Common myeloid progenitor, CD34-positive (primary cell): ENCODE data around the gene GMFB.

Source experiments
- CTCF ChIA-PET: fragments of 350-600 bp; sonication (Branson Sonifier 250); formaldehyde crosslinking; loops from one replicate; lab custom pipeline; 2021; ENCODE audit warnings: antibody characterized with exemption; lab: Charles Lee
- POLR2A ChIA-PET: fragments of 350-600 bp; sonication (Branson Sonifier 250); formaldehyde crosslinking; loops from one replicate; lab custom pipeline; 2021; ENCODE audit warnings: antibody characterized with exemption; lab: Charles Lee
- DNase-seq, 3 donors: peaks; one replicate each; pipeline versions ENCODE4 v3.0.0 to v3.0.0-alpha.2; 2013
- H3K27ac ChIP-seq, 2 experiments: 1 replicate in 1 of 2; 2 replicates in 1 of 2; pipeline ENCODE4 v1.7.0; 2013; ENCODE audit warnings: inconsistent platforms in 2 of 2, low read length in 2 of 2, mild to moderate bottlenecking in 2 of 2, low read depth in 1 of 2, moderate library complexity in 1 of 2; ENCODE audit not compliant: severe bottlenecking in 2 of 2, insufficient read depth in 1 of 2, poor library complexity in 1 of 2
- H3K27me3 ChIP-seq, 5 experiments: replicated peaks in 2 of 5; 1 replicate in 3 of 5; 2 replicates in 2 of 5; pipeline versions ENCODE4 v1.6.1 to v1.7.0; 2013; ENCODE audit warnings: low read length in 4 of 5, mild to moderate bottlenecking in 2 of 5, moderate library complexity in 2 of 5, inconsistent platforms in 1 of 5; ENCODE audit not compliant: insufficient read depth in 5 of 5, control insufficient read depth in 4 of 5
- H3K36me3 ChIP-seq, 4 experiments: 1 replicate in 2 of 4; 2 replicates in 2 of 4; pipeline versions ENCODE4 v1.6.1 to v1.7.0; 2013; ENCODE audit warnings: low read length in 3 of 4, control low read depth in 1 of 4, mild to moderate bottlenecking in 1 of 4; ENCODE audit not compliant: control insufficient read depth in 4 of 4, insufficient read depth in 4 of 4
- H3K4me1 ChIP-seq, 4 experiments: 1 replicate in 3 of 4; 2 replicates in 1 of 4; pipeline versions ENCODE4 v1.6.1 to v1.7.1; 2013; ENCODE audit warnings: low read length in 3 of 4, mild to moderate bottlenecking in 3 of 4, control low read depth in 1 of 4, inconsistent platforms in 1 of 4, moderate library complexity in 1 of 4; ENCODE audit not compliant: control insufficient read depth in 4 of 4, insufficient read depth in 4 of 4; ENCODE audit errors: control extremely low read depth in 1 of 4
- H3K4me3 ChIP-seq, 7 experiments: 1 replicate in 4 of 7; 2 replicates in 3 of 7; pipeline versions ENCODE4 v1.5.1 to v1.7.0; 2013; ENCODE audit warnings: mild to moderate bottlenecking in 7 of 7, low read length in 6 of 7, moderate library complexity in 6 of 7, inconsistent platforms in 2 of 7, low read depth in 2 of 7, control low read depth in 1 of 7; ENCODE audit not compliant: insufficient read depth in 4 of 7, control insufficient read depth in 1 of 7; ENCODE audit errors: extremely low read depth in 1 of 7
- H3K9me3 ChIP-seq, 5 experiments: 1 replicate in 4 of 5; 2 replicates in 1 of 5; pipeline versions ENCODE4 v1.6.1 to v1.7.1; 2013; ENCODE audit warnings: low read length in 4 of 5, mild to moderate bottlenecking in 2 of 5, inconsistent platforms in 1 of 5, low read depth in 1 of 5, moderate library complexity in 1 of 5; ENCODE audit not compliant: control insufficient read depth in 4 of 5, insufficient read depth in 2 of 5; ENCODE audit errors: control extremely low read depth in 1 of 5
- WGBS: methylation state at CpG from one replicate; pipeline ENCODE4 v1.1.5; 2013; ENCODE audit not compliant: insufficient coverage; 5-methylcytosine and 5-hydroxymethylcytosine counted together

The GMFB gene

GRCh38 chr14:54498095-54498531 lies 9.3 kb upstream of the GMFB start:
- ChIA-PET POLR2A (no interaction called here), CTCF (interaction anchor here (1.9 kb wide), 1 partner anchor 10 kb away, joined by 4 read pairs; no protein-coding TSS in a partner anchor)
- Histone ChIP-seq H3K36me3 (no peaks in the 10 kb centered on the region), H3K9me3 (no peaks in the 10 kb centered on the region), H3K27ac (no peak overlapping the region), H3K4me1 (peaks cover 0 to 7% (median 5%) of the 10 kb centered on the region in 4 experiments), H3K27me3 (no peaks in the 10 kb centered on the region), H3K4me3 (no peak overlapping the region)
- WGBS: 90% methylated on average over 4 of the region's 5 CpGs
- no peak for DNase-seq

- CTCF ChIA-PET: interaction anchor here (0.8 to 1.9 kb wide), 3 partner anchors 9 to 19 kb away, joined by 3 to 4 read pairs (median 4); no protein-coding TSS in a partner anchor
- Histone ChIP-seq H3K27me3 (no peaks in the 10 kb centered on the region), H3K36me3 (no peaks in the 10 kb centered on the region), H3K27ac (no peak overlapping the region), H3K4me1 (peaks cover 0 to 1% (median under 1%) of the 10 kb centered on the region in 4 experiments), H3K4me3 (no peak overlapping the region), H3K9me3 (no peaks in the 10 kb centered on the region)
- WGBS: 92% methylated on average over 2 of the region's 2 CpGs
- DNase-seq: no peak
- POLR2A ChIA-PET: interaction anchor here (0.6 kb wide), 1 partner anchor 147 kb away, joined by 3 read pairs; no protein-coding TSS in a partner anchor
Measured at GRCh38 chr14:54497224-54497623, 8.4 kb upstream of the GMFB start.

- POLR2A ChIA-PET: interaction anchor here (0.6 kb wide), 1 partner anchor 282 kb away, joined by 3 read pairs; no protein-coding TSS in a partner anchor
Measured at GRCh38 chr14:54493293-54493692, 4.5 kb upstream of the GMFB start.

GRCh38 chr14:54490445-54491175 lies 1.8 kb upstream of the GMFB start:
- CTCF ChIA-PET: interaction anchor here (1.0 to 1.1 kb wide), 2 partner anchors 9 to 38 kb away, joined by 3 read pairs; no protein-coding TSS in a partner anchor
- peak in 2 of 3 donors; percentile 71 to 84 for DNase-seq
- 33% methylated on average over 1 of the region's 3 CpGs for WGBS
- H3K9me3 ChIP-seq: no peaks in the 10 kb centered on the region
- H3K4me1 ChIP-seq: peaks cover 14 to 35% (median 30%) of the 10 kb centered on the region in 4 experiments
- POLR2A ChIA-PET: interaction anchor here (1.0 kb wide), 1 partner anchor 50 kb away, joined by 5 read pairs; no protein-coding TSS in a partner anchor
- H3K36me3 ChIP-seq: no peaks in the 10 kb centered on the region
- peak overlapping the region in 1 of 7 experiments; percentile 11 for H3K4me3 ChIP-seq
- peak overlapping the region; percentile 47 to 60 for H3K27ac ChIP-seq
- H3K27me3 ChIP-seq: no peaks in the 10 kb centered on the region

More at GRCh38 chr14:54493293-54493692, 4.5 kb upstream of the GMFB start:
- no peaks in the 10 kb centered on the region for H3K36me3 ChIP-seq
- H3K27me3 ChIP-seq: no peaks in the 10 kb centered on the region
- H3K27ac ChIP-seq: no peak overlapping the region
- H3K4me1 ChIP-seq: peaks cover 8 to 22% (median 19%) of the 10 kb centered on the region in 4 experiments
- peak in 2 of 3 donors; percentile 50 to 52 for DNase-seq
- H3K4me3 ChIP-seq: no peak overlapping the region
- no peaks in the 10 kb centered on the region for H3K9me3 ChIP-seq
- 93% methylated on average over 8 of the region's 13 CpGs for WGBS
- CTCF ChIA-PET: interaction anchor here (0.9 to 1.3 kb wide), 5 partner anchors 9 to 69 kb away, joined by 3 to 4 read pairs (median 3); no protein-coding TSS in a partner anchor

GRCh38 chr14:54489731-54490444 lies 1.1 kb upstream of the GMFB start:
- Histone ChIP-seq H3K27ac (peak overlapping the region in 1 of 2 experiments; percentile 89), H3K4me1 (peaks cover 14 to 37% (median 30%) of the 10 kb centered on the region in 4 experiments), H3K4me3 (peak overlapping the region in 4 of 7 experiments; percentile 84 to 96 (median 92)), H3K9me3 (no peaks in the 10 kb centered on the region), H3K36me3 (no peaks in the 10 kb centered on the region), H3K27me3 (no peaks in the 10 kb centered on the region)
- POLR2A ChIA-PET: interaction anchor here (1.0 kb wide), 2 partner anchors 12 to 50 kb away, joined by 3 to 5 read pairs; no protein-coding TSS in a partner anchor
- CTCF ChIA-PET: interaction anchor here (0.9 to 1.1 kb wide), 3 partner anchors 10 to 39 kb away, joined by 3 read pairs; no protein-coding TSS in a partner anchor
- 92% methylated on average over 2 of the region's 4 CpGs for WGBS
- DNase-seq: no peak

GRCh38 chr14:54489318-54489683 lies 521 bp upstream of the GMFB start:
- no peaks in the 10 kb centered on the region for H3K9me3 ChIP-seq
- H3K4me1 ChIP-seq: peaks cover 14 to 42% (median 32%) of the 10 kb centered on the region in 4 experiments
- H3K36me3 ChIP-seq: no peaks in the 10 kb centered on the region
- DNase-seq: no peak
- ChIA-PET CTCF (interaction anchor here (0.9 to 1.1 kb wide), 2 partner anchors 10 to 20 kb away, joined by 3 read pairs; no protein-coding TSS in a partner anchor), POLR2A (interaction anchor here (1.0 to 2.3 kb wide), 2 partner anchors 12 to 15 kb away, joined by 3 to 5 read pairs; no protein-coding TSS in a partner anchor)
- WGBS: 59% methylated on average over 4 of the region's 5 CpGs
- peak overlapping the region in 1 of 2 experiments; percentile 89 for H3K27ac ChIP-seq
- H3K4me3 ChIP-seq: peak overlapping the region in 6 of 7 experiments; percentile 71 to 96 (median 88)
- H3K27me3 ChIP-seq: no peaks in the 10 kb centered on the region
